Activated CD8-positive, alpha-beta memory T cell treated with anti-CD3 and anti-CD28 coated beads for 36 hours (primary cell): Measurements from ENCODE around the gene BTC. TPM values are rescaled to one million over a fixed set of nuclear protein-coding genes. Genes with fewer than 3 reads are reported as not detected.
"Not testable (repeated sequence)": the region's sequence is repeated elsewhere in the genome, so short reads cannot be mapped to it uniquely, and the experiment has no call there.

Experiments used
- CTCF ChIA-PET: fragments of 350-600 bp; sonication (Branson Sonifier 250); formaldehyde crosslinking; loops from one replicate; lab custom pipeline; 2021; ENCODE audit warnings: antibody characterized with exemption; lab: Charles Lee
- POLR2A ChIA-PET: fragments of 350-600 bp; sonication (Branson Sonifier 250); formaldehyde crosslinking; loops from one replicate; lab custom pipeline; 2021; ENCODE audit warnings: antibody characterized with exemption; lab: Charles Lee
- total RNA-seq, 2 experiments: library from RNA; stranded (reverse); gene quantifications; one replicate each; pipeline ENCODE4 v1.2.3, GENCODE V29; 2021

BTC gene, protein sequence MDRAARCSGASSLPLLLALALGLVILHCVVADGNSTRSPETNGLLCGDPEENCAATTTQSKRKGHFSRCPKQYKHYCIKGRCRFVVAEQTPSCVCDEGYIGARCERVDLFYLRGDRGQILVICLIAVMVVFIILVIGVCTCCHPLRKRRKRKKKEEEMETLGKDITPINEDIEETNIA
- not detected for total RNA-seq

DNA sequence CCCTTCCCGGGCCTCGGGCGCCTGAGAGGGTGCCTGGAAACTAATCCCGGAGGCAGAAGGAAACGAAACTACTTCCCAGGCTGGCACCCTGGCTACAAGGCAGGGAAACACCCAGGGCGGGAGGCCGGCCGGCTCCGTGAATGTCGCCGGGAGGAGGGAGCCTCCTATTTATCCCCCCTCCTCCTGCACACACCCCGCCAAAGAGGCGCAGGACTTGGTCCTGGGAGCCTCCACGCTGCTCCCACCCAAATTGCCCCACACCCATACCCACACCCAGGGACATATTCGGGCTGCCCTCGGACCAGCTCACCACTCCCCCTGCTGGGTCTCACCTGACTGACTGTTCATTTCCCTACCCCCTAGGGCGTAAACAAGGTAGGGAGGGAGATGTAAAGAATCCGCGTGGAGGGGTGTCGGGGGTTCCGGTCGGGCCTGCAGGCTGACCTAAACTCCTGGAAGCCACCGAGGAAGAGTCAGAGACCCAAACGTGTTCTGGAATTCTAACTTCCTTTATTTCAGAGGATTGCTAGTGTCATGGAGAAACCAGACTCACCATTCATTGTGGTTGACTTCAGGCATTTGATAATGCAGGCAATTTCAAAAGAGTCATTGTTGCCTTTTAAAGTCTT lies at the start of gene BTC:
Gene BTC, minus strand, starts transcription at position 142 of the 629 bp plus-strand sequence. CDS start 198 bp downstream, outside the sequence.
- ChIA-PET CTCF (no interaction called here), POLR2A (no interaction called here)

DNA sequence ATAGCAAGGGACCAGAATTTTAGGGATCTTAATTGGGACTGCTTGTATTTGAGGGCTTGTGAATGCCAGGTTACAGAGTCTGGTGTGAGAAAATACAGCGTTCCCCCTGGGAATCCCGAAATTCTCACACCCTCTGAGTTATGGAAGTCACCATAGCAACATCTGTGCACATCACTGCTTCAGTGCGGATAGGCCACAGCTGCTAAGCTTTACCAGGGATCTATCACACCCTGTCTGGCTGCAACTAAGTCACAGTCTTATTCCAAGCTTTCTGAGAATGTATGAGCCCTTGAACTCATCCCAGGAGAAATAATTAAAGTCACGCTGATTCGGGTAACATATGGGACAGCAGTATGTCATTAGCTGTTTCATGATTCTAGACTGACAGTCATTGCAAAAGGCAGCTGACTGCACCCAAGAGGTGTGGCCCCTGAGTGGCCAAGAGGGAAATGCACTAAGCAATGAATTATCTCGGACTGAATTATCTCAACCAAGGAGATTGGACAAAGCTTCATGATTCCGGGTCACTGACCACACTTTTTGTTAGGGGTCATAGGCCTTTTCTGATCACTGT lies 46.7 kb upstream of the BTC start:
- ChIA-PET POLR2A (no interaction called here), CTCF (no interaction called here)

DNA sequence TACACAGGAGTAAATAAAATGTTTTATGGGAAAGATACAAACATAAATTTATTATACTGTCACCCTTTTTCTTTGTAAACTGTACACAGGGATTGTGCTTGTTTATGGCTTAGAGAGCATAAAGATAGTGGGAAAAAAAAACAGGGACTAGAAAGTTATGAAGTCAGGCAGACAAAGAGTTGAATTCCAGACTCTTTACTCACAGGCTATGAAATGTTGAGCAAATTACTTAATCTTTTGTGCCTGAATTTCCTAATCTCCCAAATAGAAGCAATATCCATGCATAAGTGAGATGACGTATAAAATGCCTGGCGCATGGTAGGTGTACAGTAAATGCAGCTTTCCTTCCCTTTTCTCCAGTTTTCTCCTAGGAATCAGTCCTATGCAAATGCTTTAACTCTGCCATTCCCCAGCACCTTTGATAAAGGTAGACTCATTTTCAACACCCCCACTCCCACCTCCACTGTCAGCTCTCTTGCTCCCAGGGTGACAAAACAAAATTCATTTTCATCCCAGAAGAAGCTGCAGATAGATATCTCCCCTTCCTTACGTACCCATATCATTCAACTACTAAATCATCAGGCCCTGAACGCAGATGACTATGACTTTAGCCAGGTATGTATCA lies 44.5 kb upstream of the BTC start:
- ChIA-PET CTCF (no interaction called here), POLR2A (no interaction called here)

DNA sequence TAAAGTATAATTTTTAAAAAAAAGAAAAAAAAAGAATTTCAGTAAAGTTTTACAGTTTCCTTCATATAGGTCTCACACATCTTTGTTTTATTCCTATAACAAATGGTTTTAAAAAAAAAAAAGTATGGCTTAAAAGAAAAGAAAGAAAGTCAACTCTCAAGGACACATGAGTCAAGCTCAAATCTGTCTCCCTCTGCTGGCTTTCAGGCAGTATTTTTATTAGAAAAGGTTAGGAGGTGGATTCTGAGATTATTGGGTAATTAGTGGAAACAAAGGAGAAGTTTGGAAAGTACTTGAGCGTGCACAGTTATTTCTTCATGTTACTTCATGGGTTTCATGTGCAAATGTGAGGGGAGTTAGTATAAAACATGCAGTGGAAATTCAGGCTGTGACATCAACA lies 36.6 kb upstream of the BTC start:
- POLR2A ChIA-PET = no interaction called here
- CTCF ChIA-PET = no interaction called here

DNA sequence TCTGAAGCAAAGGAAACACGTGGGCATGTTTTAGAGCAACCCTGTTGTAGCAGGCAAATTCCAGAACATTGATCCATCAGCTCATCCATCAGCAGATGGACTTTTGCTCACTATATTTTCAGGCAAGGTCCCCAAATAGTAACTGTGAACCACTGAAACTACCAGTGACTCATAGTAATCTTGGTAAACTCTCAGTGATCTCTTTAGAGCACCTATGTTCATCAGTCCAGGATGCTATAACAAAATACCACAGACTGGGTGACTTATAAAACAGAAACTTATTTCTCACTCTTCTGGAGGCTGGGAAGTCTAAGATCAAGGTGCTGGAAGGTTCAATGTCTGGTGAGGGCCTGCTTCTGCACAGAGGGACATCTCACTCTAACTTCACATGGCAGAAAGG lies 28.9 kb upstream of the BTC start:
- POLR2A ChIA-PET = no interaction called here
- CTCF ChIA-PET = no interaction called here

DNA sequence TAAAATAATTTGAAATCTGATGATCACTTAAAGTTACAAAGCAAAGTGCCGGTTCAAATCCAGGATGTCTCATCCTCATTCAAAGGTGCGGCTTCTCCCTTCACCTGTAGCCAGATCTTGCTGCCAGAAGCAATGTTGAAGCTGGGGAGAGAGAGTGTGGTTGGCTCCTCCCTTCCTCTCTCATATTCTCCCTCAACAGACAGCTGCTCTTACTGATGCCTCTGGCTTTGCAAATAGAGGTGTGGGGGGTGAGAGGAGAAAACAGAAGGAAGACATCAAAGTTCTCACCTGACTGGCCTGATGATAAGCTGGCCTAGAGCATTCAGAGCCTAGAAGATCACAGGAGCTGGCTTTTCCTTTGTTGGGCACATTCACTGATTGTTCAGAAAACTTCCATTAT lies 28.3 kb upstream of the BTC start:
- POLR2A ChIA-PET = no interaction called here
- CTCF ChIA-PET = no interaction called here

DNA sequence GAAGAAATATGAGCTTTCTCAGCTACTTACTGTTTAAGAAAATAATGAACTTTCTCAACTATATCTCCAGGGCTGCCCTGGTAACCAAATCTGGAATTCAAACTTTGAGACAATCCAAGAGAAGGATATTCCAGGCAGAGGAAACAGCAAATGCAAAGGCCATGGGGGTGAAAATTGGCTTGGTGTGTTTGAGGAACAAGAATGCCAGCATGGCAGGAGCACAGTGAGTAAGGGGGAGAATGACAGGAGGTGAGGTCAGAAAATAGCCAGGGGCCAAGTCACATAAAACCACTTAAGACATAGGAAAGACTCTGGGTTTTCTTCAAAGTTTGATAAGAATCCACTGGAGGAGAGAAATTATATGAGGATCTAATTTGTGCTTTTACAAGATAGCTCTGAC lies 27.2 kb upstream of the BTC start:
- CTCF ChIA-PET = interaction anchor here (0.5 kb wide), 1 partner anchor 28 kb away, joined by 3 read pairs; no protein-coding TSS in a partner anchor
- POLR2A ChIA-PET = no interaction called here

DNA sequence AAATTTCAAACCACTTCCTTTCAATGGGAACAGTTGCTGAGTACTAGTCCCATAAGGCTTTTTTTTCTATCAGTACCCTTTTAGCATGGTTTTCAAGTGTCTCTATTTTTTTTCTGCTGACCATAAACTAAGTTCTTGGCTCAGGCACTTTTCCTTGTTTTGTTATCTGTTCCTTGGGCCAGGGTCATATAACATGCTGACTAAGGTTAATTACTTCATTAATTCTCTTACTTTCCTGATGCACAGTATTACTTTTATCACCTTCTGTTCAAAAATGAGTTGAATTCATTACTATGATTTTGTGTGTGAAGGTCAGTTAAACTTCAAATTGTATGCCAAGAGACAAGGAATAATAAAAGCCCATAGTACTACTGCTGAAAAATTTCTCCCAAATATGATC lies 19.7 kb upstream of the BTC start:
- ChIA-PET POLR2A (no interaction called here), CTCF (no interaction called here)

DNA sequence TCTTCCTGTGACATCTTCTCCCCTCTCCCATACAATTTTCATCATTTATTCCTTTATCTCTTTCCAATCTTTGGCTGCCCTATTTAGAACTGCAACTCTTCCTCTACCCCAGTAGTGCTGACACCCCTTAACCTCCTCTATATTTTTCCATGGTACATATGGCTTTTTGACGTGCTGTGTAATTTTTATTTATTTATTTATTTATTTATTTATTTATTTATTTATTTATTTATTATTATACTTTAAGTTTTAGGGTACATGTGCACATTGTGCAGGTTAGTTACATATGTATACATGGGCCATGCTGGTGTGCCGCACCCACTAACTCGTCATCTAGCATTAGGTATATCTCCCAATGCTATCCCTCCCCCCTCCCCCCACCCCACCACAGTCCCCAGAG lies 17.7 kb upstream of the BTC start:
- POLR2A ChIA-PET, CTCF ChIA-PET: not testable (repeated sequence)

DNA sequence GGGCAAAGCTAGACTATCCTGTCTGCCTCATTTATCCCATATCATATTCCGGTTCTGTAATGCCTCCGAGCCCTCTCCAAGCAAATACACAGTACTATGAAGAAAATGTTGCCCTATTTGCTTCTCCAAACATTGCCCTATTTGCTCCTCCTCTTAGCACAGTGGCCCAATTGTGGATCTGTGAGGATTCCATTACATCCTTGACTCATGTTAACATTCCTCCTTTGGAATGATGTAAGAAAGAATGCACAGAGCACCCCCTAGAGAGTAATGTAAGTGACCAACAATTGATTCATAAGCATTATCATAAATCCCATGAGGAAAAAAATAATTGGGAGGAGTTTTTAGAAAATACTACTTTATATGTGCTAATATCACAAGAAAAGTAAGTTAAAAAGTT lies 11.3 kb upstream of the BTC start:
- CTCF ChIA-PET = no interaction called here

DNA sequence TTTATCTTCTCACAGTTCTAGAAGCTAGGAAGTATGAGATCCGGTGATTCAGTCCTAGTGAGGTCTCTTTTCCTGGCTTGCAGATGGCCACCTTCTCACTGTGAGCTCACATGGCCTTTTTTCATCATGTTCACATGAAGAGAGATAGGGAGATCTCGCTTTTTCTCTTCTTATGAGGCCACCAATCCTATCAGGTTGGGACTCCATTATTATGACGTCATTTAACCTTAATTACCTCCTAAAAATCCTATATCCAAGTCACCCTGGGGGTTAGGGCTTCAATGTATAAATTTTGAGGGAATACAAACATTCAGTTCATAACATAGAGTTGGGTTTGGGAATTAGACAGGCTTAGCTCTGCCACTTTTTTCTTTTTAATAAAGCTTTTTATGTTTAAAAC lies 6.0 kb upstream of the BTC start:
- CTCF ChIA-PET = no interaction called here

More for the DNA sequence above, 11.3 kb upstream of the BTC start:
- POLR2A ChIA-PET = no interaction called here

DNA sequence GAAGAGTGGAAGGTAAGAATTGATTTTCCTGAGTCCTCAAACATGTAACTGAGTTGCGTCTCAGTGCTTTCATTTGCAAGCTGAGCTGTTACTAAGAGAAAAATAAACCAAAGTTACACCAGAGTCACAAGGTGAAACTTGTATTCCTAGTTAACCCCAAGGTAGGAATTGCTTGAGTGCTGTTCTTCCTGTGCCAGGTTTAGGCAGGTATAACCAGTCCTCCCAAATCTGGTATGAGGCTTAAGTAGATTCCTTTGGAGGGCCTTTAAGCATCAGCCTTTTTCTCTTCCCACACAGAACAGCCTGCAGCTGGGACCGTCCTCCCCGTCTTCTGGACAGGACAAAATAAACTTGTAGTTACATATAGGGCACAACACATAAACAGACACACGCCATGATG lies 2.3 kb upstream of the BTC start:
- ChIA-PET CTCF (no interaction called here), POLR2A (no interaction called here)

More for the DNA sequence above, 6.0 kb upstream of the BTC start:
- POLR2A ChIA-PET = no interaction called here

DNA sequence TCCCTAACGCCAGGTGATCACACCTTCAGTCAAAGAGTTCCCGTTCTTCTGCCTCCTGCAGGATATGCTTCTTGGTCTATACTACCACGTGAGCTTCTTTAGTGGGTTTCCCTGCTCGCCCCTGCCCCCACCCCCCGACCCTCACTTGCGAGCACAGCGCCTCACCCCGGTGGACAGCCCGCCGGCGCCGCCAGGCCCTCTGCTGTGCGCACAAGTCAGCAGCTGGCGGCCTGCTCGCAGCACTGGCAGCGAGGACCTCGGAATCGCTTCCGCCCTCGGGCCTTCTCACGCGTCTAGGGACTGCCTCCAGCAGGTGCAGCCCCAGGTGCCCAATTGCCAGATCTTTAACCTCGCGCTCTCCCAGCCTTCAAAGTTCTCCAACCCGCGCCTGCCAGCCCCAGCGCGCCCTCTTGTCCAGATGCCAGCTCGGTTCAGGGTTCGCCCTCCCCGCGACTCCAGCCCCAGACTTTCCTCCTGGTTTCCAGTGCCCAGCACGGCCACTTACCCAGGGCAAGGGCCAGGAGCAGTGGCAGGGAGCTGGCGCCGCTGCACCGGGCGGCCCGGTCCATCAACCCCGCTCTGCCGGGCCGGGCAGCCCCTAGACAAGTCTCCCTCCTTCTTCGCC lies 454 bp downstream of the BTC start:
- ChIA-PET POLR2A (no interaction called here), CTCF (no interaction called here)

DNA sequence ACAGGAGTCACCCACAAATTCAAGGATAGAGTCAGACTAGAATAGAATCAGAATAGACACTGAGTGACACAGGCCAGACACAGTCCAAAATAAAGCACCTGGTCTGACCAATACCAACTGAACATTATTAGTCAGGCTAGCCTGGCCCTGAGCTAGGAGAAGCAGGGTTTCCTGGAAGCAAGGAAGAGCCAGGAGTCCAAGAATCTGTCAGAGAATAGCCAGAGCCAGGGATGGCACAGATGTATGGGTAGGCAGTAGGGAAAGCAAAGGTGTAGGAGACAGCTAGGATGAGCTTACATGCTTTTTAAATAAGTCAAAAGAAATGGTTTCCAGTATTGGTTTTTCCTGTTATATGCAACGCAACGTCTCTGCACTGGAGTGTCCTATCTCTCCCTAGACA lies 3.7 kb downstream of the BTC start:
- CTCF ChIA-PET = no interaction called here

DNA sequence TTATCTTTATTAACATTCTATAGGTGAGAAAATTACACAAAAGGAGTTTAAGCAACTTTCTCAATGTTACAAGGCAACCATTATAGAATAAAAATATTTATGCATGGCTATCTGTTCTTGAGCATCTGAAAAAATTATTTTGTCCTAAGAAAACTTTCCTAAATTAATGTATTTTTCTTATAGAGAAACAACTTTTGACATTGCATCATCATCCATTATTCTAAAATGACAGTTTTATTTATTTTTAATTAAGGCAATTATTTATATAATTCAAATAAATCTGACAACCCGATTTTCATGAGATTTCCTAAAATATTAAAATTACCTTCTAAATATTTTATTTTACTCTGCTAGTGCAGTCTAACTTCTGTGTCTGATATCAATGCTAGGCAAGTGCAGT lies 4.8 kb downstream of the BTC start:
- POLR2A ChIA-PET = no interaction called here
- CTCF ChIA-PET = no interaction called here

More for the DNA sequence above, 3.7 kb downstream of the BTC start:
- POLR2A ChIA-PET = no interaction called here

DNA sequence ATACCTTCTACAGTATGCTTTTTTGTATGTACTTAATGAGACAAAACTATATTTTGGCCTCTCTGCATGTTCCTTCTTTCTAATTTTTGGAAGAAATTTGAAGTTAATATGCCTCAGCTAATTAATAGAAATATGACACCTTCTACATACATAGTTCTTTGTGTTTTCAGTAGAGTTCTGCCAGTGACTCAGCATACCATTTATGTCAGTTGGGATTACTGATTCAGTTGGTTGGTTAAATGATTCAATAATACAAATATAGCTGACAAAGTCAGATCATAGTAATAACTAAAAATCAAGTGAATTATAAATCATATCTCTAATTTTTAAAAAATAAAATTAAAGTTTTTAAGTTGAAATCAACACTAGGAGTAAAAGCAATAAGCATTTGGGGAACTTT lies 16.8 kb downstream of the BTC start:
- ChIA-PET POLR2A (no interaction called here), CTCF (no interaction called here)

DNA sequence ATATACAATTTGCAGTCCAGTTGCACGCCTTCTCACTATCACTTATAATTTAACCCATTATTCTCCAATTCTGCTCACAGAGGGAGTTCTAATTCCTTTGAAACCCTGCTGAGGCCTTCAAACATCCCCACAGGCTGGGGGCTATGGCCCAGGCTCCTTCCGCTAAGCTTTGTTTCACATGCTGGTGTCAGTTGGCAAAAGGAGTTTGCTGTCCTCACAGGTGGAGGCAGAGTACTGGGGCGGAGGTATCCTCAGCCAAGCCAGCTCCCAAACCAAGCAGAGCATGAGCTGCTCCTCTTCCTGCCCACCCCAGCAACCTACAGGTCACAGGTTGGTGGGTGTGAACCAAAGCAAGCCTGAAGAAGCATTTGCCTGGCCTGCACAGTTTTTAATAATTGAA lies 21.5 kb downstream of the BTC start:
- ChIA-PET POLR2A (no interaction called here), CTCF (no interaction called here)

DNA sequence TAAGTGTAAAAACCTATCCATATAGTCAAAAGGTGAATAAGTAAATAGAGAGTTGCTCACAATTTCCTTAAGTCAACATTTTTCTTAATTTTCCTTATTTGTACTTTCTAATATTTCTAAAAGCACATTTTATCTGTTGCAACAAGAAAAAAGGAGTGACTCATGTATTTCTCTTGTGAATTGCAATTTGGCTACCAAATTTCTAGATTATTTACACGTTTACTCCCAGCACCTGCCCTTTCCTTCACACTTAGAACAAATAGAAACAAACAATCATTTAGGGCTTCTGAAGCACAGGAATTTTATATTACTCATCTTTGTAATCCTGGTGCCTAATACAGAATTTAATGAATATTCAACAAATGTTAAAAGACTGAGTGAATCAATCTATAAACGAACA lies 22.2 kb downstream of the BTC start:
- CTCF ChIA-PET = no interaction called here

DNA sequence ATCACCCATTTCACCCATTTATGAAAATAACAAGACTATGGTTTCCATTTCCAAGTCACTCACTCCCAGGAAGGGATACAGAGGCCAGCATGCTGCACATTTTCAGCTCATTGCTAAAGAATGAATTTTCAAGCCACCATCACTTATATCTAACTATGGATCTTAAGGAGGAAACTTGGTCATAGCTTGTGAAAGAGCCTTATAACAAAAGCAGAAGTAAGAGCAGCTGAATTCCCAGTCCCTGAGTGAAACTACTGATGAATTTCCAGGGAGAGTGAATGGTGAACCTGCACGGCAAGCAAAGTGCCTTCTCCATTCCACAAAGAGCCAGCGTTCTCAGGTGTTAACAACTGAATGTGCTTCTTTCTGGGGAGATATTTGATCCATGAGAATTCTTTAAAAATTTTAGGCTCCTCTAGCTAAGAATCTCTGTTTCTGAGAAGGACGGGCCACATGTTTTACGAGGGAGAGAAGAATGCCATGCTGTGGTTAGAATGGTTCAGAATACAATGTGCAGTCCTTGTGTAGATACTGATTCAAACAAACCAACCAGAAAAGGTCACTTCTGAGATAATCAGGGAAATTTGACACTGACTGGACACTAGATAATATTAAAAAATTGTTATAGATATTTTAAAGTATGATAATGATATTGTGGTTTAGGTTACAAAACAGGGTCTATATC lies 24.0 kb downstream of the BTC start:
- ChIA-PET CTCF (no interaction called here), POLR2A (no interaction called here)

More for the DNA sequence above, 22.2 kb downstream of the BTC start:
- POLR2A ChIA-PET = no interaction called here
